Measurements from ENCODE around the gene PCDH9.

The PCDH9 gene

DNA sequence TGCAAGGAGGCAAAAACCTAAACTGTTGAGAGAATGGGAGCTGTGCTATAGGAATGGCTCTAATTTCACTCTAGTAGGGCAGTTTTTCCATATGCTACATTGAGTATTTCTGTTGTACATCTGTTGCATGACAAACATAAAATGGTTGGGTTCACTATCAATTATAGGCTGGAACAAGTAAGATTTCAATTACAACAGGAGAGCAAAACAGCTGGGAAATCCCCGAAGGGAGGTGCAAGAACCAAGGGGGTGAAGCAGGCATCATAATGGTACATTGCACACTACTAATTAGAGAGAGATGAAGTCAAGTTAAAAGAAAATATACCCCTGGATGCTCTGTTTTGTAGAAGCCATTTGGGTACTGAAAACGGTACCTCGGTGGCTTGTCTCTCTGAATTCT is 389.5 kb downstream of the PCDH9 start:
- no CpG with 5 or more reads among the region's 3 CpGs for WGBS (ENCODE audit: insufficient coverage, insufficient read length)
- DNase-seq (ENCODE audit: low read depth, low spot score): no peak

DNA sequence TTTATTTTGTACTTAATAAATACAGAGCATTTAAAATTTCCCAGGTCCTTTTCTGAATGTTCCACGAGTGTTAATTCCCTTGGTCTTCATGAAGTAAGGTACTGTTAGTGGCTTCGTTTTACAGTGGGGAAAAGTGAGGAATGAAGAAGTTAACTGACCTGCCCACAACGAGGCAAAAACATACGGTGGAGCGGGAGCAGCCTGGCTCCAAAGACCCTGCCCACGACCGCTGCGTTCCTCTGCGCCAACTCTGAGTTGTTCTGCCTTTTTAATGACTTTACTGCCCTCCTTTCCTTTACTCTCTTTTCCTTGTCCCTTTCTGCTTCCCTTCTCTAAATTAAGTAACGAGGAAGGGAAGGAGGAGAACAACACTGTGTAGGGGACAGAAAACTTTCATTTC is 392.9 kb downstream of the PCDH9 start:
- H3K4me3 ChIP-seq (ENCODE audit: low read length): no peak overlapping the region
- H3K36me3 ChIP-seq (ENCODE audit: control insufficient read depth, insufficient read depth, low read length): no peaks in the 10 kb centered on the region
- no peaks in the 10 kb centered on the region for H3K9me3 ChIP-seq (ENCODE audit: control insufficient read depth, insufficient read depth, low read length)
- DNase-seq (ENCODE audit: low read depth, low spot score): no peak
- H3K27me3 ChIP-seq (ENCODE audit: control insufficient read depth, insufficient read depth, low read length): no peaks in the 10 kb centered on the region
- no CpG with 5 or more reads among the region's 10 CpGs for WGBS (ENCODE audit: insufficient coverage, insufficient read length)
- no peaks in the 10 kb centered on the region for H3K4me1 ChIP-seq (ENCODE audit: control insufficient read depth, insufficient read depth, low read length)
- no peak overlapping the region for H3K27ac ChIP-seq (ENCODE audit: low read length)

More for the DNA sequence above, 389.5 kb downstream of the PCDH9 start:
- H3K27ac ChIP-seq (ENCODE audit: low read length): no peak overlapping the region
- no peaks in the 10 kb centered on the region for H3K9me3 ChIP-seq (ENCODE audit: control insufficient read depth, insufficient read depth, low read length)
- no peaks in the 10 kb centered on the region for H3K36me3 ChIP-seq (ENCODE audit: control insufficient read depth, insufficient read depth, low read length)
- no peak overlapping the region for H3K4me3 ChIP-seq (ENCODE audit: low read length)
- no peaks in the 10 kb centered on the region for H3K4me1 ChIP-seq (ENCODE audit: control insufficient read depth, insufficient read depth, low read length)
- no peaks in the 10 kb centered on the region for H3K27me3 ChIP-seq (ENCODE audit: control insufficient read depth, insufficient read depth, low read length)

DNA sequence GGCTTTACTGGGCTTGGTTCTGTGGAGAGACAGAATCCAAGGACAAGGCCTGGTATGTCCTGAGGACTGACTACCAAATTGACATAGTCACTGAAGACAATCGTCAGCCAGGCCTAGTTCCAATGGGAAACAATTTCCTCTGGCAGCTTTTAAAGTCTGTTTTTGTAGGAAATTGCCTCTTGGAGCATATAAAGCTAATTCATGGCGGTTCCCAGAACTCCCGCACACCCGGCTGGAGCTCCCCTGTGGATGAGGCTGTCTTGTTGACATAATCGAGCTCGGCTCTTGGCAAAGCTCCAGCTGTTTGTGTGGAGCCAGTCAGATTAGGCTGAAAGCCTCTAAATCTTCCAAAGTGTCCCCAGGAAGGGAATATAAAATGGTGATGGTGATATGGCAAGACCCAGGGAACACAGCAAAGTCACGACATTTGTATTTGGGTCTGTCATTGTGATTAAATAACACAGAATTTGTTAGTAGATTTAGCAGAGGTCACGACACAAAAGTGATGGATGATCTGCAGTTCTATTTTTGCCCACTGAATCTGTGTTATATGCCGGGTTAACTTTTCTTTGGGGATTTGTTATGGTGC is 395.0 kb downstream of the PCDH9 start:
- no peaks in the 10 kb centered on the region for H3K9me3 ChIP-seq (ENCODE audit: control insufficient read depth, insufficient read depth, low read length)
- H3K36me3 ChIP-seq (ENCODE audit: control insufficient read depth, insufficient read depth, low read length): no peaks in the 10 kb centered on the region
- no peak for DNase-seq (ENCODE audit: low read depth, low spot score)
- WGBS (ENCODE audit: insufficient coverage, insufficient read length): no CpG with 5 or more reads among the region's 9 CpGs
- H3K27ac ChIP-seq (ENCODE audit: low read length): no peak overlapping the region
- H3K4me3 ChIP-seq (ENCODE audit: low read length): no peak overlapping the region
- no peaks in the 10 kb centered on the region for H3K4me1 ChIP-seq (ENCODE audit: control insufficient read depth, insufficient read depth, low read length)
- H3K27me3 ChIP-seq (ENCODE audit: control insufficient read depth, insufficient read depth, low read length): no peaks in the 10 kb centered on the region

DNA sequence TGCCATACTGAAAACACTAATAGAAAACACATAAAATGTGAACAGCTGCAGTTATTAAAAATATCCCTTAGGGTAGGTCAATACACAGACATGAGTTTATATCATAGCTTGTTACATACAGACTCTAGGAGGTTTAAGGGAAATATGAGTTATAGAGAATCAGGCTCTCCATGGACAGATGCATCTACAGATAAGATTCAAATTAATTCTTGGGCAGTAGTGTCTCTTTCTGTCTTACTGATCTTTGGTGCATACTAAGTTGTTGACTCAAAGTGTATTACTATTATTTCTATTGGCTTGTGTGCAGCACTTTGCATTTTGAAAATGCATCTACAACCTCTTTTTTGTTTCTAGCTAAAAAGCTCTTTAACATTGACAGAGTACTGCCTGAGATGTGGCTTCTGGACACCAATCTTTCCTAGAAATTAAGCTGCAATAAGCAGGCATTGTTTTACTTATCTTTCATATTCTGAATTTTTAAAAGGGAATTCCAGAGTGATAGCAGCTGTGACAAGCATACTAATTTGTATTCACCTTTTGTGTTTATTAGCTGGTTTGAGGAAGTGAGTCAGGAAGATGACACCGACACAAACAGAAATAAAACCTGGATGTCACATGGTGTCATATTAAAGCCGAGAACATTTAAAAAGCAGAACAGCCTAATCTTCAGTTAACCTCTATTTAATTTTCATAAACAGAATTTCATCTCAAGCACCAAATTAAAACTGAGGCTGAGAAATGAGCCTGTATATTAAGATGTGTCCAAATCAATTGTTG is 399.0 kb downstream of the PCDH9 start:
- Histone ChIP-seq H3K4me1 (ENCODE audit: control insufficient read depth, insufficient read depth, low read length) (no peaks in the 10 kb centered on the region), H3K27me3 (ENCODE audit: control insufficient read depth, insufficient read depth, low read length) (no peaks in the 10 kb centered on the region), H3K4me3 (ENCODE audit: low read length) (no peak overlapping the region), H3K36me3 (ENCODE audit: control insufficient read depth, insufficient read depth, low read length) (no peaks in the 10 kb centered on the region), H3K27ac (ENCODE audit: low read length) (no peak overlapping the region), H3K9me3 (ENCODE audit: control insufficient read depth, insufficient read depth, low read length) (no peaks in the 10 kb centered on the region)
- DNase-seq (ENCODE audit: low read depth, low spot score): no peak
- WGBS (ENCODE audit: insufficient coverage, insufficient read length): no CpG with 5 or more reads among the region's 2 CpGs

DNA sequence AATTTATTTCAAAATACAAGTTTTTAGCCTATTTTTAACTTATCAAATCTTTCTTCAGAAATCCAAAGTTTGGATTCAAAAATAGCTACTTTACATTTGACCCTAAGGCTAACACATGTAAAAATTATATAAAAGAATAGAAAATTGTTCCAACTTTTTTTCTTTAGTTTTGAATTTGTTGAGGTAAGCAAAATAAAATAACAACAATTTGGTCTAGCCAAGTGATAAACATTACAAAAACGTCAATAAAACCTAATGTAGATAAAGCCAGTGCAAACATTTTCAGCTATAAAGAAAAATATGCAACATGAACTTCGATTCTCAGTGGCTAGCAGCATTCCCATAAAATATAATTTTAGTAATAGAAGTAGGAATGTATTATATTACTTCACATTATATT is 400.3 kb downstream of the PCDH9 start:
- H3K36me3 ChIP-seq (ENCODE audit: control insufficient read depth, insufficient read depth, low read length): no peaks in the 10 kb centered on the region
- no peaks in the 10 kb centered on the region for H3K4me1 ChIP-seq (ENCODE audit: control insufficient read depth, insufficient read depth, low read length)
- no peaks in the 10 kb centered on the region for H3K27me3 ChIP-seq (ENCODE audit: control insufficient read depth, insufficient read depth, low read length)
- H3K4me3 ChIP-seq (ENCODE audit: low read length): no peak overlapping the region
- H3K27ac ChIP-seq (ENCODE audit: low read length): no peak overlapping the region
- no peak for DNase-seq (ENCODE audit: low read depth, low spot score)
- no peaks in the 10 kb centered on the region for H3K9me3 ChIP-seq (ENCODE audit: control insufficient read depth, insufficient read depth, low read length)
- WGBS (ENCODE audit: insufficient coverage, insufficient read length): no CpG with 5 or more reads among the region's 2 CpGs

DNA sequence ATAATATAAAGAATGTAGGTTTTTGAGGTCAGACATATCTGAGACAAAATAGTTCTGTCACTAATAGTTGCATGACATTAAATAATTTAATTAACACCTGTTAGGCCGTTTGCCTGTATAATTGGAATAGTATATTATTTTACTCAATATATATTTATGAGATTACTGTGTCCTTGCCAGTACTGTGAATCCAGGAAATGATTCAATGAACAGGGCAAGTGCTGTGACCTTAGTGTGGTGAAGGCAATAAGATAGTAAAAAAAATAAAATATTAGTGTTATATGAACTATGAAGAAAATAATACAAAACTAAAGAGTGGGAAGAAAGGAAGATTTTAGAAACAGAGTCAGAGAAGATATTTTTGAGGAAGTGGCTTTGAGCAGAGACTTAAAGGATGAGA is 403.7 kb downstream of the PCDH9 start:
- Histone ChIP-seq H3K27me3 (ENCODE audit: control insufficient read depth, insufficient read depth, low read length) (no peaks in the 10 kb centered on the region), H3K4me3 (ENCODE audit: low read length) (no peak overlapping the region), H3K9me3 (ENCODE audit: control insufficient read depth, insufficient read depth, low read length) (no peaks in the 10 kb centered on the region), H3K4me1 (ENCODE audit: control insufficient read depth, insufficient read depth, low read length) (no peaks in the 10 kb centered on the region), H3K27ac (ENCODE audit: low read length) (no peak overlapping the region), H3K36me3 (ENCODE audit: control insufficient read depth, insufficient read depth, low read length) (no peaks in the 10 kb centered on the region)
- no CpG with 5 or more reads among the region's 1 CpG for WGBS (ENCODE audit: insufficient coverage, insufficient read length)
- no peak for DNase-seq (ENCODE audit: low read depth, low spot score)

DNA sequence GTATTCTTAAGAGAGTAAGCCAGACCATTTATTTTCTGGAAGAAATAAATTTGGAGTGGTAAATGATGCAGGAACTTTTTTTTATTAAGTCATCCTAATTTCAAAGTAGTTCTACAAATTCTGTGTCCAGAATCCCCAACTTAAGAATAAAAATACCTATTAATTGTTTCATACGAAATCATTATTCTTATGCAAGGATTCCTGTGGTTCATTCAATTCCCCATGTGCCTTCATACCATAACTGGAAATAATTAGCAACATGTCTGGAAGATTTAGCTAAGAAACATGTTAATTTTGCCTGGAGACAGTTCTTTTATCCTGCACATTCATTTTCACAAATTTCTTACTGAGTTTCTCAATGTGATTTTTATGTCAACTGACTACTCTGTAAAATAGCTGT is 408.6 kb downstream of the PCDH9 start:
- WGBS (ENCODE audit: insufficient coverage, insufficient read length): no CpG with 5 or more reads among the region's 1 CpG
- no peaks in the 10 kb centered on the region for H3K9me3 ChIP-seq (ENCODE audit: control insufficient read depth, insufficient read depth, low read length)
- H3K4me3 ChIP-seq (ENCODE audit: low read length): no peak overlapping the region
- no peaks in the 10 kb centered on the region for H3K4me1 ChIP-seq (ENCODE audit: control insufficient read depth, insufficient read depth, low read length)
- no peak for DNase-seq (ENCODE audit: low read depth, low spot score)
- H3K36me3 ChIP-seq (ENCODE audit: control insufficient read depth, insufficient read depth, low read length): no peaks in the 10 kb centered on the region
- H3K27me3 ChIP-seq (ENCODE audit: control insufficient read depth, insufficient read depth, low read length): no peaks in the 10 kb centered on the region
- H3K27ac ChIP-seq (ENCODE audit: low read length): no peak overlapping the region

DNA sequence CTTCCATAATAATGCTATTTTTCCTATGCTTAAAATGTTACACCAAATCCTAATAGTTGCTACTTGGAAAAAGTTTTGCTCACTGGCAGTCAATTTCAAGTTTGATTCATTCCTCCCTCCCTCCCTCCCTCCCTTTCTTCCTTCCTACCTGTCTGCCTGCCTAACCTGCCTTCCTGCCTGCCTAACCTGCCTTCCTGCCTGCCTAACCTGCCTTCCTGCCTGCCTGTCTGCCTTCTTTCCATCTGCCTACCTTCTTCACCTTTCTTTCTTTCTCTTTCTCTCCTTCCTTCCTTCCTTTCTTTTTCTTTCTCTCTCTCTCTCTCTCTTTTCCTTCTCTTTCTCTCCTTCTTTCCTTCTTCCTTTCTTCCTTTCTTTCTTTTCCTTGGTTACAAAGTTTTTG is 418.7 kb downstream of the PCDH9 start:
- DNase-seq (ENCODE audit: low read depth, low spot score): no peak
- no peaks in the 10 kb centered on the region for H3K36me3 ChIP-seq (ENCODE audit: control insufficient read depth, insufficient read depth, low read length)
- H3K9me3 ChIP-seq (ENCODE audit: control insufficient read depth, insufficient read depth, low read length): no peaks in the 10 kb centered on the region
- no peak overlapping the region for H3K4me3 ChIP-seq (ENCODE audit: low read length)
- no peaks in the 10 kb centered on the region for H3K4me1 ChIP-seq (ENCODE audit: control insufficient read depth, insufficient read depth, low read length)
- H3K27ac ChIP-seq (ENCODE audit: low read length): no peak overlapping the region
- no peaks in the 10 kb centered on the region for H3K27me3 ChIP-seq (ENCODE audit: control insufficient read depth, insufficient read depth, low read length)

DNA sequence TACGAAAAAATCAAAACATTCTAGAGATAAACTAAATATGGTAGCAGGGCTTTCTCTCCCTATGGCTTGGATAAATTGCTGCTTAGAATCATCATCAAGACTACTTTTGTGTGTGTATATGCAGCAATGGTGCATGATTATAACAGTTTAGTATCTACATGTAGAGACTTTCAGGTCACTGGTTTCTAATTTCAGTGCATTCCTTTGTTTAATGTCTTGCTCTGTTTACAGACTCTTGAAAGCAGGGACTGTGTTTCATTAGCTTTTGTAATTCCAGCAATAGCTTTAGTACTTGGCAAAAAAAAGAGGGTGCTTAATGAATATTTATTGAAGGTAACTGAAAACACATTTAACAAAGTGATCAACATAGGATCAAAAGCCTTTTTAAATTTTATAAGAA is 420.7 kb downstream of the PCDH9 start:
- Histone ChIP-seq H3K36me3 (ENCODE audit: control insufficient read depth, insufficient read depth, low read length) (no peaks in the 10 kb centered on the region), H3K27me3 (ENCODE audit: control insufficient read depth, insufficient read depth, low read length) (no peaks in the 10 kb centered on the region), H3K9me3 (ENCODE audit: control insufficient read depth, insufficient read depth, low read length) (no peaks in the 10 kb centered on the region), H3K4me3 (ENCODE audit: low read length) (no peak overlapping the region), H3K27ac (ENCODE audit: low read length) (no peak overlapping the region), H3K4me1 (ENCODE audit: control insufficient read depth, insufficient read depth, low read length) (no peaks in the 10 kb centered on the region)
- WGBS (ENCODE audit: insufficient coverage, insufficient read length): no CpG with 5 or more reads among the region's 1 CpG
- no peak for DNase-seq (ENCODE audit: low read depth, low spot score)

DNA sequence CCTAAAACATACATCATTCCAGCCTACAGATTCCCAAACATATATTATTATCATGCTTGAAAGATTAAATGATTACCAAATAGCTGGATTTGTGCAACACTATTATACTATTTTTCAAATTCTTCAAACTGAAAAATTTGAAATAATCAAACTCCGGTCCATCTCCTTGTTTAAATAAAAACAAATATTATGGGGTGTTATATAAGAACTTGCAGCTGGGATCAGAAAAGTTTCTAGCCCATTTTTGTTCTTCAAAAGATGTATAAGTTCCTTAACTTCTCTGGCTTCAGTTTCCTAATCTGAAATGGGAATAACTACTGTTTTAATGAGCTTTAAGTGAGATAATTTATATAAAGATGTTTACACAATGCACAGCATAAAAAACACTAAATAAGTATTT is 422.9 kb downstream of the PCDH9 start:
- Histone ChIP-seq H3K4me1 (ENCODE audit: control insufficient read depth, insufficient read depth, low read length) (no peaks in the 10 kb centered on the region), H3K9me3 (ENCODE audit: control insufficient read depth, insufficient read depth, low read length) (no peaks in the 10 kb centered on the region), H3K27me3 (ENCODE audit: control insufficient read depth, insufficient read depth, low read length) (no peaks in the 10 kb centered on the region), H3K36me3 (ENCODE audit: control insufficient read depth, insufficient read depth, low read length) (no peaks in the 10 kb centered on the region), H3K4me3 (ENCODE audit: low read length) (no peak overlapping the region), H3K27ac (ENCODE audit: low read length) (no peak overlapping the region)
- no peak for DNase-seq (ENCODE audit: low read depth, low spot score)
- WGBS (ENCODE audit: insufficient coverage, insufficient read length): no CpG with 5 or more reads among the region's 1 CpG

DNA sequence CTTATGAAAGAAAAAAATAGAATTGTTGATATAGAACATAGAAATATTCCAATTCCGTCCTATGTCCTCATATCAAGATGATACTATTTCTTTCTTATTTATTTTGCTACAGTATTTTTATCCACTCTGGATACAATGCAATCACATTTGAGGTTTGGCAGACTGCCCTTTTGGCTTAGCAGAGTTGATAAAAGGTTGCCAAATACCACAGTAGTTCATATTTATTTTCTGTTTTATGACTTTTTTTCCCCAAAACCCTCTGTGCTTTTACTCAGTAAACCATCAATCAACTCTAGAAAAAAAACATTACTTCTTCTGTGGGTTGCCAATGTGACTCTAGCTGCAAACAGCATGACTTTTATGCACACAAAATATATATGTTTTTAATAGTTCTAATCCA is 424.5 kb downstream of the PCDH9 start:
- Histone ChIP-seq H3K9me3 (ENCODE audit: control insufficient read depth, insufficient read depth, low read length) (no peaks in the 10 kb centered on the region), H3K27ac (ENCODE audit: low read length) (no peak overlapping the region), H3K4me3 (ENCODE audit: low read length) (no peak overlapping the region), H3K27me3 (ENCODE audit: control insufficient read depth, insufficient read depth, low read length) (no peaks in the 10 kb centered on the region), H3K4me1 (ENCODE audit: control insufficient read depth, insufficient read depth, low read length) (no peaks in the 10 kb centered on the region), H3K36me3 (ENCODE audit: control insufficient read depth, insufficient read depth, low read length) (no peaks in the 10 kb centered on the region)
- no peak for DNase-seq (ENCODE audit: low read depth, low spot score)
- WGBS (ENCODE audit: insufficient coverage, insufficient read length): no CpG with 5 or more reads among the region's 1 CpG

Data from iPS DF 6.9 (cell line).